ENCODE data around the gene DENND4B. TPM values are rescaled to one million over a fixed set of nuclear protein-coding genes. Genes with fewer than 3 reads are reported as not detected.

Gene DENND4B
- total and polyA plus RNA-seq, 9 of the 15 experiments (the other 6 are each of a cell fraction or from before 2014, with no cell fraction given): 9.5 to 80.5 (median 23.1) TPM

- FAIRE-seq: no peak
- Histone ChIP-seq H3K27me3 (ENCODE audit: control insufficient read depth in 2 of 2, insufficient read depth in 2 of 2, low read length in 2 of 2) (no peaks in the 10 kb centered on the region), H3K9me1 (ENCODE audit: control insufficient read depth, insufficient read depth, low read length) (no peaks in the 10 kb centered on the region), H3K9me3 (replicated peaks; ENCODE audit: control insufficient read depth, insufficient read depth, low read depth, low read length) (no peaks in the 10 kb centered on the region), H3K9ac (ENCODE audit: insufficient read depth in 1 of 2, low read depth in 2 of 2, low read length in 2 of 2) (no peak overlapping the region; a peak in 1 of 4 replicates), H3K4me1 (replicated peaks in 1 of 2; ENCODE audit: control insufficient read depth in 2 of 2, insufficient read depth in 2 of 2, low read length in 2 of 2) (peaks cover 9 to 14% of the 10 kb centered on the region in 2 experiments), H3K36me3 (ENCODE audit: control insufficient read depth, insufficient read depth, low read length) (peaks cover 36% of the 10 kb centered on the region), H3K4me3 (no peak overlapping the region), H2AFZ (ENCODE audit: low read depth, low read length) (no peak overlapping the region), H3K79me2 (ENCODE audit: control insufficient read depth, insufficient read depth, low read length) (peaks cover 32% of the 10 kb centered on the region), H3K4me2 (ENCODE audit: insufficient read depth, low read length) (no peak overlapping the region), H4K20me1 (replicated peaks; ENCODE audit: control insufficient read depth, insufficient read depth, low read length) (no peaks in the 10 kb centered on the region), H3K27ac (ENCODE audit: extremely low read depth, low read depth, low read length) (no peak overlapping the region)
- CTCF ChIA-PET (ENCODE audit: low intra/inter-chr PET ratio): no interaction called here
- BruUV-seq (replicated peaks): no TSS peak
- POLR2A ChIA-PET: interaction anchor here (0.8 to 7.1 kb wide), 5 partner anchors 8 to 18 kb away, joined by 3 to 37 read pairs (median 6); partner anchors contain the start of genes CRTC2, RAB13, RPS27 and SLC39A1
- no peak for DNase-seq (ENCODE audit: extremely low read depth in 1 of 4, low spot score in 3 of 4)
- in situ Hi-C loops (cut with MboI) (no loop called here), intact Hi-C loops (cut with micrococcal nuclease) (no loop called here)
- TF ChIP-seq KDM5B (IDR thresholded peaks at IDR 0.05; ENCODE audit: insufficient replicate concordance, low read depth, low read length) (peak; percentile 36), POLR2AphosphoS2 (IDR thresholded peaks at IDR 0.05; ENCODE audit: low read length) (peak; percentile 63), NCOA1 (IDR thresholded peaks at IDR 0.05; ENCODE audit: low read depth) (no peak), THAP7 (CRISPR knock-in tag; IDR thresholded peaks at IDR 0.05) (0 out of 2 replicates have a peak, but pooled peaks have one; percentile 25)
- no peak for ATAC-seq
- WGBS (ENCODE audit: insufficient coverage, low coverage, missing lambda C conversion rate): 97% methylated on average over 3 of the region's 3 CpGs
These were observed 26.6 kb upstream of the DENND4B start for GRCh38 chr1:153973071-153973470.

- 69% methylated on average over 2 of the region's 2 CpGs for WGBS (ENCODE audit: insufficient coverage, low coverage, missing lambda C conversion rate)
- Histone ChIP-seq H3K27ac (ENCODE audit: extremely low read depth, low read depth, low read length) (no peak overlapping the region), H3K9me3 (replicated peaks; ENCODE audit: control insufficient read depth, insufficient read depth, low read depth, low read length) (no peaks in the 10 kb centered on the region), H4K20me1 (replicated peaks; ENCODE audit: control insufficient read depth, insufficient read depth, low read length) (no peaks in the 10 kb centered on the region), H3K9ac (ENCODE audit: insufficient read depth in 1 of 2, low read depth in 2 of 2, low read length in 2 of 2) (no peak overlapping the region), H3K4me2 (ENCODE audit: insufficient read depth, low read length) (no peak overlapping the region), H3K36me3 (ENCODE audit: control insufficient read depth, insufficient read depth, low read length) (peaks cover 24% of the 10 kb centered on the region), H3K27me3 (ENCODE audit: control insufficient read depth in 2 of 2, insufficient read depth in 2 of 2, low read length in 2 of 2) (no peaks in the 10 kb centered on the region), H3K4me3 (no peak overlapping the region), H3K9me1 (ENCODE audit: control insufficient read depth, insufficient read depth, low read length) (no peaks in the 10 kb centered on the region), H3K4me1 (replicated peaks in 1 of 2; ENCODE audit: control insufficient read depth in 2 of 2, insufficient read depth in 2 of 2, low read length in 2 of 2) (peaks cover 5 to 7% of the 10 kb centered on the region in 2 experiments; a peak in 4 of 5 replicates), H3K79me2 (ENCODE audit: control insufficient read depth, insufficient read depth, low read length) (peaks cover 23% of the 10 kb centered on the region), H2AFZ (ENCODE audit: low read depth, low read length) (no peak overlapping the region)
- POLR2A ChIA-PET: interaction anchor here (0.6 to 1.2 kb wide), 3 partner anchors 20 to 48 kb away, joined by 3 to 4 read pairs (median 3); partner anchors contain the start of genes GATAD2B and RPS27
- ATAC-seq (no peak), FAIRE-seq (no peak), DNase-seq (ENCODE audit: extremely low read depth in 1 of 4, low spot score in 3 of 4) (no peak)
- intact Hi-C loops (cut with micrococcal nuclease): no loop called here
- CTCF ChIA-PET (ENCODE audit: low intra/inter-chr PET ratio): no interaction called here
- BruUV-seq (replicated peaks): no TSS peak
- in situ Hi-C loops (cut with MboI): no loop called here
- TF ChIP-seq ZNF445 (CRISPR knock-in tag; IDR thresholded peaks at IDR 0.05; ENCODE audit: low read depth) (no peak), ARID1B (IDR thresholded peaks at IDR 0.05) (no peak), ZBED1 (IDR thresholded peaks at IDR 0.05) (no peak)
These were observed 23.8 kb upstream of the DENND4B start for GRCh38 chr1:153970346-153970745.

Data from K562 (cell line).